ENCODE results near the gene ATPAF1. TPM values are rescaled to one million over a fixed set of nuclear protein-coding genes. Genes with fewer than 3 reads are reported as not detected.
A peak's percentile ranks its signal among the peaks of the same experiment; 100 is the strongest.

ATPAF1 gene
- total and polyA plus RNA-seq, 10 of the 15 experiments (the other 5 are each of a cell fraction or from before 2014, with no cell fraction given), result 15.2 to 93.5 (median 48.4) TPM

GRCh38 chr1:46677339-46677738 is 9.2 kb upstream of the ATPAF1 start:
- 100% methylated on average over 1 of the region's 1 CpG for WGBS (ENCODE audit: insufficient coverage, insufficient replicate concordance, low lambda C conversion rate, missing lambda C conversion rate)
- ChIA-PET POLR2A (interaction anchor here (1.7 to 1.8 kb wide), 2 partner anchors 10 to 21 kb away, joined by 5 to 6 read pairs; partner anchors contain the start of gene ATPAF1), RAD21 (ENCODE audit: unreplicated experiment) (no interaction called here), SMC1A (ENCODE audit: uncharacterized antibody, unreplicated experiment) (interaction anchor here (0.7 to 1.6 kb wide), 3 partner anchors 10 to 105 kb away, joined by 3 to 5 read pairs (median 4); no protein-coding TSS in a partner anchor), CTCF (interaction anchor here (1.1 to 2.7 kb wide), 6 partner anchors 10 to 331 kb away, joined by 3 to 9 read pairs (median 4); partner anchors contain the start of gene ATPAF1)
- H3K4me2 ChIP-seq (ENCODE audit: control insufficient read depth, insufficient read depth), result no peak overlapping the region
- H4K20me1 ChIP-seq (ENCODE audit: control insufficient read depth, insufficient read depth), result no peaks in the 10 kb centered on the region
- H3K36me3 ChIP-seq (ENCODE audit: control insufficient read depth in 2 of 2, insufficient read depth in 2 of 2, low read length in 1 of 2), result peaks cover 10 to 26% of the 10 kb centered on the region in 2 experiments
- in situ Hi-C loops (cut with MboI), result no loop called here
- no peaks in the 10 kb centered on the region for H3K27me3 ChIP-seq (replicated peaks in 1 of 2; ENCODE audit: control insufficient read depth in 2 of 2, insufficient read depth in 2 of 2, low read length in 1 of 2)
- no peaks in the 10 kb centered on the region for H3K79me2 ChIP-seq (ENCODE audit: control insufficient read depth, insufficient read depth, low read length)
- BruUV-seq (replicated peaks), result TSS peak; percentile 9
- TF ChIP-seq ZNF24 (IDR thresholded peaks at IDR 0.05), result no peak
- TF ChIP-seq ATF7 (IDR thresholded peaks at IDR 0.05; ENCODE audit: low read depth), result no peak
- TF ChIP-seq NR2C1 (IDR thresholded peaks at IDR 0.05), result no peak
- TF ChIP-seq ATF2 (IDR thresholded peaks at IDR 0.05; ENCODE audit: low read length), result no peak
- TF ChIP-seq YBX1 (IDR thresholded peaks at IDR 0.05), result no peak
- no peak for TF ChIP-seq NFYB (IDR thresholded peaks at IDR 0.05; ENCODE audit: insufficient read depth, low read depth, low read length)
- no peak for TF ChIP-seq NR2F1 (conservative IDR thresholded peaks at IDR 0.05)
- H3K4me3 ChIP-seq, result no peak overlapping the region
- intact Hi-C loops (cut with micrococcal nuclease; ENCODE audit: unreplicated experiment), result no loop called here
- H3K9ac ChIP-seq (ENCODE audit: control insufficient read depth, insufficient read depth, low read length), result no peak overlapping the region
- FAIRE-seq (no peak), ATAC-seq (no peak), DNase-seq (ENCODE audit: low read depth, low spot score) (no peak)
- no peak overlapping the region for H2AFZ ChIP-seq (ENCODE audit: control insufficient read depth, low read depth, low read length)
- no peak overlapping the region for H3K27ac ChIP-seq (ENCODE audit: control insufficient read depth, insufficient read depth)
- peaks cover 8% of the 10 kb centered on the region for H3K4me1 ChIP-seq (ENCODE audit: control insufficient read depth, insufficient read depth, low read length)
- H3K9me3 ChIP-seq (replicated peaks; ENCODE audit: control insufficient read depth, insufficient read depth, low read length), result no peaks in the 10 kb centered on the region
